Kidney capillary endothelial cell (primary cell): ENCODE measurements around the gene OLFML3.

Experiments
- DNase-seq: peaks from one replicate; pipeline ENCODE4 v3.0.0-alpha.2; 2018; ENCODE audit warnings: low spot score

OLFML3 gene

GRCh38 chr1:113950908-113951307 lies 28.4 kb upstream of the OLFML3 start:
- DNase-seq, result no peak

GRCh38 chr1:113951719-113952118 lies 27.6 kb upstream of the OLFML3 start:
- no peak for DNase-seq

GRCh38 chr1:113957984-113958383 lies 21.3 kb upstream of the OLFML3 start:
- no peak for DNase-seq

GRCh38 chr1:113958691-113959090 lies 20.6 kb upstream of the OLFML3 start:
- DNase-seq, result no peak

- DNase-seq, result no peak
Measured at GRCh38 chr1:113963281-113963906, 15.9 kb upstream of the OLFML3 start.

GRCh38 chr1:113965703-113966412 lies 13.4 kb upstream of the OLFML3 start:
- no peak for DNase-seq

- no peak for DNase-seq
Measured at GRCh38 chr1:113972954-113973353, 6.3 kb upstream of the OLFML3 start.

- no peak for DNase-seq
Measured at GRCh38 chr1:113975211-113975895, 3.9 kb upstream of the OLFML3 start.

GRCh38 chr1:113976609-113977278 lies 2.5 kb upstream of the OLFML3 start:
- DNase-seq, result peak; percentile 58

- no peak for DNase-seq
Measured at GRCh38 chr1:113977906-113978305, 1.4 kb upstream of the OLFML3 start.

- DNase-seq, result no peak
Measured at GRCh38 chr1:113980110-113980509, 836 bp downstream of the OLFML3 start.

- no peak for DNase-seq
Measured at GRCh38 chr1:113981962-113982931, 3.0 kb downstream of the OLFML3 start.

- DNase-seq, result no peak
Measured at GRCh38 chr1:113982949-113983348, 3.7 kb downstream of the OLFML3 start.

GRCh38 chr1:113983391-113983790 lies 4.1 kb downstream of the OLFML3 start:
- no peak for DNase-seq

- DNase-seq, result no peak
Measured at GRCh38 chr1:113983826-113984225, 4.6 kb downstream of the OLFML3 start.

- peak; percentile 29 for DNase-seq
Measured at GRCh38 chr1:113984710-113985109, 5.4 kb downstream of the OLFML3 start.

- DNase-seq, result no peak
Measured at GRCh38 chr1:113986802-113987201, 7.5 kb downstream of the OLFML3 start.

GRCh38 chr1:113987259-113987658 lies 8.0 kb downstream of the OLFML3 start:
- DNase-seq, result no peak

- DNase-seq, result no peak
Measured at GRCh38 chr1:113990530-113990929, 11.3 kb downstream of the OLFML3 start.

GRCh38 chr1:113990961-113991360 lies 11.7 kb downstream of the OLFML3 start:
- no peak for DNase-seq

GRCh38 chr1:113991467-113991997 lies 12.3 kb downstream of the OLFML3 start:
- DNase-seq, result no peak
